GM18951 (cell line): ENCODE measurements around the gene MED9.
A peak's percentile ranks its signal among the peaks of the same experiment; 100 is the strongest.

Experiments
- POLR2A ChIP-seq: IDR thresholded peaks from 4 replicates; pipeline ENCODE4 v1.6.1; 2011; ENCODE audit warnings: mild to moderate bottlenecking; ENCODE audit not compliant: insufficient read length, insufficient read depth; ENCODE audit errors: extremely low read depth
- in situ Hi-C: fragments of 300-500 bp; cut with MboI; formaldehyde crosslinking; loops from one replicate; pipeline ENCODE4 v1.12.0; 2022; ENCODE audit warnings: low sequenced_read_pairs, mixed read lengths, inconsistent platforms; ENCODE audit not compliant: unreplicated experiment

The MED9 gene, protein sequence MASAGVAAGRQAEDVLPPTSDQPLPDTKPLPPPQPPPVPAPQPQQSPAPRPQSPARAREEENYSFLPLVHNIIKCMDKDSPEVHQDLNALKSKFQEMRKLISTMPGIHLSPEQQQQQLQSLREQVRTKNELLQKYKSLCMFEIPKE

DNA sequence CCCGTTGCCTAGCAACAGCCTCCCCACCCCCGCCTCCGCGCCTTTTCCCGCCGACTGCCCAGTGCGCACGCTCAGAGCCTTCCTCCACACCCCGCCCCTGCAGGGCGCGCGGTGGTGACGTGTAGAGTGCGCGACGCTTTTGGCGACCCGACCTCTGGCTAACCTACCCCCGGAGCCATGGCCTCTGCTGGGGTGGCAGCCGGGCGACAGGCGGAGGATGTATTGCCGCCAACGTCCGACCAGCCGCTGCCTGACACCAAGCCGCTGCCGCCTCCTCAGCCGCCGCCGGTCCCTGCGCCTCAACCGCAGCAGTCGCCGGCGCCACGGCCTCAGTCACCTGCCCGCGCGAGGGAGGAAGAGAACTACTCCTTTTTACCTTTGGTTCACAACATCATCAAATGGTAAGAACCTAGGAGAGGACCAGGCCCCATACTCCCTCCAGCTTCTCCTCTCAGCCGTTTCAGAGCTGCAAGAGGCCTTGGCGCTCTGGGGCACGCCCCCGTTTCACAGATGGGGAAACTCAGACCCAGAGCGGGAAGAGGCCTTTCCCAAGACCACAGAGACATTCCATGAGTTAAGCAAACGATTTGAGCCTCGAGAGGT, at the start of gene MED9:
TSS of gene MED9 (plus strand) at position 136 of the 603 bp plus-strand sequence. CDS start at position 178, 42 bp downstream.
- in situ Hi-C loops: no loop called here

DNA sequence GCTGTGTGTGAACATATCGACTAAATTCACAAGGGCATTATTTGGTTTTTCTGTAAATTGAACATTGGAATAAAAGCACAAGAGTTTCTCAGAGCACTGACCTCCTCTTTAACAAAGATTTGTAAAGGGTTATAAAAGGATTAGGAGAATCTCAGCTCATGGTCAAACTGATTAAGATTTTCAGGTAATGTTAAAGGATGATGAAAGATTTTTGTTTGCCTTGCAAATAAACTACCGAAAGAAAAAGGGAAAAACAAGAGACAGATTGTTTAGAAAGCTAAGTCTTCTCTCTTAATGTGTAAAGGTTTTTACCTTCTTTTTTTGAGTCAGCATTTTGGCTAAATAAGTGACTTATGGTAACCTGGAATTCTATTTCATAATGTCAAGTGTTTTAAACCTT, 47.6 kb upstream of the MED9 start:
- no peak for TF ChIP-seq POLR2A

More for the DNA sequence above, at the start of gene MED9:
- peak; percentile 81 for TF ChIP-seq POLR2A

DNA sequence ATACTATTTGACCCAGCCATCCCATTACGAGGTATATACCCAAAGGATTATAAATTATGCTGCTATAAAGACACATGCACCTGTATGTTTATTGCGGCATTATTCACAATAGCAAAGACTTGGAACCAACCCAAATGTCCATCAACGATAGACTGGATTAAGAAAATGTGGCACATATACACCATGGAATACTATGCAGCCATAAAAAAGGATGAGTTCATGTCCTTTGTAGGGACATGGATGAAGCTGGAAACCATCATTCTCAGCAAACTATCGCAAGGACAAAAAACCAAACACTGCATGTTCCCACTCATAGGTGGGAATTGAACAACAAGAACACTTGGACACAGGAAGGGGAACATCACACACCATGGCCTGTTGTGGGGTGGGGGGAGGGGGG, 45.9 kb upstream of the MED9 start:
- in situ Hi-C loops: loop anchor here (10.0 kb wide), 1 partner anchor 76 kb away; no protein-coding TSS in a partner anchor

More for the DNA sequence above, 47.6 kb upstream of the MED9 start:
- in situ Hi-C loops: no loop called here

DNA sequence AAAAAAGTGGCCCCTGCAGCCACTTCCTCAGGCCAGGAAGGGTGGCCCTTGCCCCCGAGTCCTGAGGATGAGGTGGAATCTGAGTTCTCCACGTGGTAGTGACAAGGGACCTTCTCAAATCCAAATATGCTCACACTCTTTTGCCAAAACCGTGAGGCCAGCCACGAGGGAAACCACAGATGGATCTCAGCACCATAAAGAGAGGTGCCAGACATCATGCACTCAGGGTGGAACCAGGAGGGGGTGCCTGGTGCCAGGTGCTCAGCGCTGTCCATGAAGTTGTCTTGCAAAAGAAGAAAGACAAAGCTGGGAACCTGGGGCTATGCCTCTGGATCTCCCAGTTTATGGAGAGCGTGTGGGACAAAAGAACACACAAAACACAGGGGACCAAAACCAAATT, 45.2 kb upstream of the MED9 start:
- in situ Hi-C loops: loop anchor here (10.0 kb wide), 1 partner anchor 77 kb away; no protein-coding TSS in a partner anchor
- no peak for TF ChIP-seq POLR2A

DNA sequence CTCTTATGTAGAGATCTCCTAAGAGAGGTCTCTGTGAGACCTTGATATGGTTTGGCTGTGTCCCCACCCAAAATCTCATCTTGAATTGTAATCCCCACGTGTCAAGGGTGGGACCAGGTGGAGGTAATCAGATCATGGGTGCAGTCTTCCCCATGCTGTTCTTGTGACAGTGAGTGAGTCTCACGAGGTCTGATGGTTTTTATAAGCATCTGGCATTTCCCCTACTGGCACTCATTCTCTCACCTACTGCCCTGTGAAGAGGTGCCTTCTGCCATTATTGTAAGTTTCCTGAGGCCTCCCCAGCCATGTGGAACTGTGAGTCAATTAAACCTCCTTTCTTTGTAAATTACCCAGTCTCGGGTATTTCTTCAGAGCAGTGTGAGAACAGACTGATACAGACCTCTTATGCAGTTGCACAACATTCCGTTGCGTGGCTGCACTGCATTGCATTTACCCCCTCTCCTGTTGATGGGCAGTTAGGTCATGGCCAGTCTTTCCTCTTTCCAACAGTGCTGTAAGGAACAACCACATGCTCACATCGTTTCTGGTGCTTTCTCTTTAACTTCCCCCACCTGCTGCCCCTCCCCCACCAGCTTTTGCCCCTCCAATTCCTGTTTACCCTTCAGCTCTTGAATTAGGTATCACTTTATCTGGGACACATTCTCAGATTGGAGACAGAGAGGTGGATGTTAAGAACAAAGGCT, 43.6 kb upstream of the MED9 start:
- TF ChIP-seq POLR2A: no peak
- in situ Hi-C loops: loop anchor here (10.0 kb wide), 1 partner anchor 78 kb away; no protein-coding TSS in a partner anchor

DNA sequence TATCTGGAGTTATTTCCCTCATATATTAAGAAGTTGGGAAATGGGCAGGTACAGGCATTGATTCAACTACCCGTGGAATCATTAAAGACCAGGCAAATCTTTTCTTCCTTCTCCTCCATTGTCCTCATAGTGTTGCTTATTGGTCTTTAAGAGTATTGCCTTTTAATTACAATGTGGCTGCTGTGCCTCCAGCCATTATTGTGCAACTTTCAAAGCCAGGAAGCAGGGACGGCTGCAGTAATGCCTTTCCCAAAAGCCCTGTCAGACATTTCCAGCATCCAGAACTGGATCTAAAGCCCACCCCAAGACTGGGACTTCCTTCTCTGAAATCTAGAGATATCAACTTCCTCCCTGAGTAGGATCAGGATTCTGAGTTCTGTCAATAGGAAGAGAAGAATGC, 42.3 kb upstream of the MED9 start:
- in situ Hi-C loops: loop anchor here (10.0 kb wide), 1 partner anchor 80 kb away; no protein-coding TSS in a partner anchor
- no peak for TF ChIP-seq POLR2A

DNA sequence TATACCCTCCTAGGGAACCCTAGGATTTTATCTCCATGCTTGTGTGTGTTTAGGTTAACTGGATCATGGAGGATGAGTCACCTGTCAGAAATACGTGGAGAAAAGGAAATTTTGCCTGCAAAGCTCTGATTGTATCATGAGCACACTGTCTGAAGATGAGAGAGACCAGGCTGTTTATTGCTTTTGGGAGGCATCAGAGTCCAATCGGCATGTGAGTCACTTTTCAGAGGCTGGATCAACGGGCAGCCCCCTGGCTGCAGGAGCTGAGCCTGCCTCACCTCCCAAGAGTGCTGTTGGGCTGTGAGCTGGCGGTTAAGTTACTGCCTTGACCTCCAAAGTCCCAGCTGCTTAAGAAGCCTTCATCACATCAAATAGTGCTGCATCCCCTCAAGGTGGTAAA, 41.5 kb upstream of the MED9 start:
- TF ChIP-seq POLR2A: no peak
- in situ Hi-C loops: loop anchor here (10.0 kb wide), 1 partner anchor 81 kb away; no protein-coding TSS in a partner anchor

DNA sequence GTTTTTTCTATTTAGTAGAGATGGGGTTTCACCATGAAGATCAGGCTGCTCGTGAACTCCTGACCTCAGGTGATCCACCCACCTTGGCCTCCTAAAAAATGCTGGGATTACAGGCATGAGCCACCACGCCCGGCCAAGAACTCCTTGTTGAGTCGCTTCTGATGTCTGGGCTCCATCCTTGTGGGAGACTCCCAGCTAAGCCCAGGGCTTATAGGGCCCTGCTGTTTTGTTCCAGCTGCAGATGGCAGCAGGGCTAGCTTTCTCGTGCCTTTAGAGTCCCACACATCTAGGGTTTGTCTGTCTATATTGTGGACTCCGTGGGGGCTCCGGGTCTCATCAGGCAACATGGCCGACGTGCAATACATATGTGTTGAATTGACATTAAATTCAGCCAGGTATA, 39.3 kb upstream of the MED9 start:
- TF ChIP-seq POLR2A: no peak
- in situ Hi-C loops: loop anchor here (10.0 kb wide), 1 partner anchor 83 kb away; no protein-coding TSS in a partner anchor

DNA sequence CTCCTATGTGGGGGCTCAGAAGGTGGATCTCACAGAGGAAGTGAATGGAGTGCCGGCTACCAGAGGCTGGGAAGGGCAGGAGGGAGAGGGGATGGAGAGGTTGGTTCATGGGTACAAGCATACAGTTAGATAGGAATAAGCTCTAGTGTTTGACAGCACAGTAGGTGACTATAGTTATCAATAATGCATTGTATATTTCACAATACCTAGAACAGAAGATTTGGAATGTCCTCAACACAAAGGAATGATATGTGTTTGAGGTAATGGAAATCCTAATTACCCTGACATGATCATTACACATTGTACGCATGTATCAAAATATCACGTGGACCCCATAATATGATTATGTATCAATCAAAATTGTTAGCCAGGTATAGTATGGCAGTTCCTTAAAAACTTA, 38.9 kb upstream of the MED9 start:
- in situ Hi-C loops: loop anchor here (10.0 kb wide), 1 partner anchor 83 kb away; no protein-coding TSS in a partner anchor
- TF ChIP-seq POLR2A: no peak

DNA sequence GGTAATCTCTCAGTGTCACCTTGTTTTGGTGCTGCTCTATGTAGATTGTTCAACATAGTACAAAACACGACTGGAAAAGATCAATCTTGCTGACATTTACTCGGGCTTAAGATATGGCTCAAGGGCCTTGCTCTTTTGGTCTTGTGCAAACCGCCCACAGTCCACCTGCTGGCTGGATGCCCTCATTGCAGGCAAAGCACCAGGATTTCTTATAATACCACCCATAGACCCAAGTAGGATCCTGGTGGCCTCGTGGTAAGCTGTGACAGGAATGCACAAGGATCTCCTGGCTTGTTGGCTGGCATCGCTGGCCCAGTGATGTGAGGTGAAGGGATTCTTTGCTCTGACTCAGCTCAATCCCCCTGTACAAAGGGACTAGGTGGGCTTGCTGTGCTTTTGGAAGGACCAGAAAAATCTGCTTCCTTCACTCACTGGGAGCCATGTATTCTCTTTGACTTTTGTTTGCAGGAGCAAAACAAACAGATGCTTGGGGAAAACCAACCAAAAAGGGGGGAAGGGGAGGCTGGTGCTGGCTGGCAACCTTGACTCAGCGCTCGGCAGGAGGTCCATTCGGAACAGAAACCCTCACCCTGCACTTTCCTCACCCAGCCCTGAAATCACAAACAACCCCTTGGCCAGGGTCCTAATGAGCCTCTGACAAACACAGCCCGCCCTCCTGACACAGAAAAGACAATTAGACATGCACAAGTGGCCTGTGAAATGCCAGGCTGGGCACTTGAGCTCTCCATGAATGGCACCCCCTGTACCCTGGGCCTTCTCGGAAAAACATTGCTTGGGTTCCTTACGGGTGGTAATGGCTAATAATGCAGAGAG, 36.6 kb upstream of the MED9 start:
- TF ChIP-seq POLR2A: no peak
- in situ Hi-C loops: no loop called here

DNA sequence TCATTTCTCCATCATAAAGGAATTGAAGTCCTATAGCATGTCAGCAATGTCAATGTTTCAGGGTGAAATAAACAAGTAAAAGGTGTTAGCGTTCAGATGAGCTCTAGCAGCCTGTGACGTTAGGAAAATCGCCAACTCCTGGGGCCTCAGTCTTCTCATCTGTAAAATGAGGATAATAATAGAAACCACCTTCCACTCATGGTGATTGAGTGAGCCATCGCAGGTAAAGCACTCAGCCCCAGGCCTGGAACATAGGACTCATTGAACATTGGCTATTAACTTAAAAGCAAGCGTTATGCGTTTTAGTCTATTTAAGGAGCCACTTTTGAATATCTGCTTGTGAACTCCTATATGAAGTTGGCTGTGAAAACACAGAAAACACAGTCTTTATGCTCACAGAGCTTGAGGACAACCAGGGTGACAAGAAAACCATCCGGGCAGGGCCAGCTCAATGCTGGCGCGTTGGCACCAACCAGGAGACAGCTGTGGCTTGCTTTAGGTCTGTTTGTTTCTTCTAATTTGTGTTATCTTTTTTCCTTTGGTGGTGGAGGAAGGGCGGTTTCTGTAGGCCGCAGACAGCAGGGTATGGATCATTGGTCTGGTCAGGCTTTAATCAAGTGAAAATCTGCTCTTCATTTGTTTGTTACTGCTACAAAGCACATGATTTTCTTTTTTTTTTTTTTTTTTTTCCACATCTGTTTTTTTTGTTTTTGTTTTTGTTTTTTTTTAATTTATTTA, 35.7 kb upstream of the MED9 start:
- in situ Hi-C loops: no loop called here
- TF ChIP-seq POLR2A: no peak

DNA sequence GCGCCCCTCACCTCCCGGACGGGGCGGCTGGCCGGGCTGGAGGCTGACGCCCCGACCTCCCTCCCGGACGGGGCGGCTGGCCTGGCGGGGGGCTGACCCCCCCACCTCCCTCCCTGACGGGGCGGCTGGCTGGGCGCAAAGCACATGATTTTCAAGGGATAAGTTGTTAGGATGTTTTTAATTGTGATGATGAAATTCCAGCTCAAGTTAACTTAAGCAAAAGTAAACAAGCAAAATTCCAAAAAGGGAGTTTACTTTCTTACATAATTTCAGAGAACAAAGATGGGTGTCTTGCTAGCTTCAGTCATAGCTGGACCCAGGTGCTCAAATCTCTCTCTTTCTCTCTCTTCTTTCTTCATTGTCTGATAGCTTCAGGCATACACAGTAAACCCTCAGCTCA, 33.6 kb upstream of the MED9 start:
- TF ChIP-seq POLR2A: no peak
- in situ Hi-C loops: no loop called here

DNA sequence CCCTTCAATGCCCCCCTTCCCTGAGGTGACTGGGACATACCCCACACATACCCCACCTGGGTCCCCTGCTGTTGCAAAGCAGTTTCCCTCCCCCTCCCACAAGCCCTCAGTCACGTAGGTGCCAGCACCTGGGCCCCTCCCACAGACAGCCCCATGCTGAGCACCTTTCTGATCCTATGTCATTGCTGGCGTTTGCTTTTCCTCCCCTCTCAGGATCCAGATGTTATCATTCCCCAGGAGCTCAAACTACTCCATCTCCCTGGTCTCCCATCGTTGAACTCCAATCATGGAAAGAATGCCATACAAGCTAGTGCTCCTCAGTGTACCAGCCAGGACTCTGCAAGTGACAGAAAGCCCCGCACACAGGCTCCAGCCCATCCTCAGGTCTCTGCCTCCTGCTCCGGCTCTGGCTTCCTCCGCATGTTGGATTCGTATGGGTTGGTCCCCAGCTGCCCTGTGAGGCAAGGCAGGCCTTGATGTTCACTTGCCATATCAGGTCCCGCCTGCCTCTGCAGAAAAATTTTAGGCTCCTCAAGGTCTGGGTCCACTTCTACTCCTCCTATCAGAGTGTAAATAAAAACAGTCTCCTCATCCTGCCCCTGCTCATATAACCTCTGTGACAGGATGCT, 31.4 kb upstream of the MED9 start:
- in situ Hi-C loops: no loop called here
- TF ChIP-seq POLR2A: no peak
